ENCODE measurements around the gene APP.

GRCh38 chr21:26136671-26137070 is 33.9 kb downstream of the APP start:
- TF ChIP-seq, protein P1, sequence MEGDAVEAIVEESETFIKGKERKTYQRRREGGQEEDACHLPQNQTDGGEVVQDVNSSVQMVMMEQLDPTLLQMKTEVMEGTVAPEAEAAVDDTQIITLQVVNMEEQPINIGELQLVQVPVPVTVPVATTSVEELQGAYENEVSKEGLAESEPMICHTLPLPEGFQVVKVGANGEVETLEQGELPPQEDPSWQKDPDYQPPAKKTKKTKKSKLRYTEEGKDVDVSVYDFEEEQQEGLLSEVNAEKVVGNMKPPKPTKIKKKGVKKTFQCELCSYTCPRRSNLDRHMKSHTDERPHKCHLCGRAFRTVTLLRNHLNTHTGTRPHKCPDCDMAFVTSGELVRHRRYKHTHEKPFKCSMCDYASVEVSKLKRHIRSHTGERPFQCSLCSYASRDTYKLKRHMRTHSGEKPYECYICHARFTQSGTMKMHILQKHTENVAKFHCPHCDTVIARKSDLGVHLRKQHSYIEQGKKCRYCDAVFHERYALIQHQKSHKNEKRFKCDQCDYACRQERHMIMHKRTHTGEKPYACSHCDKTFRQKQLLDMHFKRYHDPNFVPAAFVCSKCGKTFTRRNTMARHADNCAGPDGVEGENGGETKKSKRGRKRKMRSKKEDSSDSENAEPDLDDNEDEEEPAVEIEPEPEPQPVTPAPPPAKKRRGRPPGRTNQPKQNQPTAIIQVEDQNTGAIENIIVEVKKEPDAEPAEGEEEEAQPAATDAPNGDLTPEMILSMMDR (IDR thresholded peaks at IDR 0.05; ENCODE audit: borderline replicate concordance, extremely low read depth, low read length, poor library complexity, severe bottlenecking), result no peak
- TF ChIP-seq EZH2 (IDR thresholded peaks at IDR 0.05; ENCODE audit: borderline replicate concordance, low read depth, low read length, severe bottlenecking), result no peak
